ENCODE measurements around the gene DIP2C. TPM values are rescaled to one million over a fixed set of nuclear protein-coding genes. Genes with fewer than 3 reads are reported as not detected.

Gene DIP2C
- total RNA-seq, 1 donor from 2014 or later = 41.6 TPM

DNA sequence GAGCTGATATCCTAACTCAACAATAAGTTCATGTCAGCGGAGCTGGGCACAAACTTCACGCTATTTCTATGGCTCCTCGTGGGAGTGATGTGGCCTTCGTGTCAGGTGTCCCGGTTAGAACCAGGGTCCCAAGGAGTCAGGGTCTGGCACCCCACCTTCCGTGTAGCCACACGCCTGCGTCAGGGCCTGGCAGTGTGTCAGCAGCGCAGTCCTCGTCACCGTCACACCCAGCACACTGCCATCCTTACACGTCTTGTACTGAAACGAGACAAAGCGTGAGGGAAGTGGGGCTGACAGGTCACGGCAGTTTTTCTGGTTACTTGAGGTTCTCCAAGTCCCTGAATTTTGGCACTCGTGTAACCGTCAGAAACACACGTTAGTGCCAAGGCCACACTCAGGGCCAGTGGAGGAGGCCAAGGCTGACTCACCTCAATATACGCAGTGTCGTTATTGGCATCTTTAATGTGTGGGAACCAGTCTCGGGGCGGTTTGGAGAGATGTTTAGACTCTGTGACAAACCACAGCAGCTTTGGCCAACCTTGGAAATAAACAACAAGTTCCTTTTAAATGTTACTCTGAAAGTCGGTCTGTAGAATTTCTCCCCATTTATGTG, 299.5 kb downstream of the DIP2C start:
- DNase-seq (ENCODE audit: low spot score in 2 of 2) (no peak), FAIRE-seq (no peak)

GRCh38 chr10:389261-389790, 300.1 kb downstream of the DIP2C start:
- no peak for DNase-seq (ENCODE audit: low spot score in 2 of 2)
- no peak for FAIRE-seq

DNA sequence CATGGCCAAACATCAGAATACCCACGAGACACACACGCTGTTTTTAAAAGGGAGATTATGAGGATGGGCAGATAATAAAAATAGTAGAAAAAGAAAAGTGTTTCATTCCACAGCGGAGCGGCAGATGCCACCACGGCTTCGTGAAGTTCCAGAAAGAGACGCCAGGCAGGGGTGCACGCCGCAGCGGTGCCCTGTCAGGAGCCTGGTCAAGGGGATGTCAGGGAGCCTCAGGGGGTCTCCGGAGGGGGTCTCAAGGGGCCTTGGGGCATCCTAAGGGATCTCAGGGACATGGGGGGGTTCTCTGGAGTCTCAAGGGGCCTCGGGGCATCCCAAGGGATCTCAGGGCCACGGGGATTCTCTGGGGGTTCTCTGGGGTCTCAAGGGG, 300.8 kb downstream of the DIP2C start:
- FAIRE-seq = no peak
- no peak for DNase-seq (ENCODE audit: low spot score in 2 of 2)

DNA sequence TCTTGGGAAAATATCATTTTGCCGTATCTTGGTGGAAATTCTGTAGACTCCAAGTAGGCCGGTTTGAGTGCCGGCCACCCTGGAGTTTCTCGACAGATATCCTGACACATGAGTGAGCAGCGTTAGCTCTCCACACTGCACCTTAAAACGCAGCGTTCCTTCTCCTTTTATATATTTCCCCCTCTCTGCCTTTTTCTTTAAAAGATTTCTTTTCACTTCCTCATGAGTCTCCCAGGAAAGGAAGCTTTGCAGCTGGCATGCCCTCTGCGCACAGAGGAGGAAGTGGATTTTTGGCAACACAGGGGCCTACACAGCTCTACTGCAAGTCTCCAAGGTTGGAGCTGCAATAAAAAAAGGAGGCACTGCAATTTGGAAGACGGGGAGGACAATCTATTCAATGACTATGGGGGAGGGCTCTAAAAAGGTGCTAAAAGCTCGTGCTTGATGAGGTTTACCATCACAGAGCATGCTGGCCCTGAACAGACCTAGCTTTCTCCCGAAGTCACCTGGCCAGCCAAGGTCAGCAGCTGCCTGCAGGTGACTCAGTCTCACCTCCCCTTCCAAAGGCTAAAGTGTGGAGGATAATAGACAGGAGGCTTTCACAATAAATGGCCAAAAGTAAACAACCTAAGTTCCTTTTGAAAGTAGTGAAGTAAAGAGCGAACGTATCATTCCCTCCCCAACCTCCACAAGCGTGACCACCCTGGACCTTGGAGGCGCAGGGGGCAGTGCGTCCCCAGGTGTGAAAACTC, 301.4 kb downstream of the DIP2C start:
- FAIRE-seq (no peak), DNase-seq (ENCODE audit: low spot score in 2 of 2) (no peak)

GRCh38 chr10:387593-387891, 301.9 kb downstream of the DIP2C start:
- DNase-seq (ENCODE audit: low spot score in 2 of 2) (no peak), FAIRE-seq (no peak)

GRCh38 chr10:386771-387592, 302.5 kb downstream of the DIP2C start:
- FAIRE-seq = no peak
- no peak for DNase-seq (ENCODE audit: low spot score in 2 of 2)

DNA sequence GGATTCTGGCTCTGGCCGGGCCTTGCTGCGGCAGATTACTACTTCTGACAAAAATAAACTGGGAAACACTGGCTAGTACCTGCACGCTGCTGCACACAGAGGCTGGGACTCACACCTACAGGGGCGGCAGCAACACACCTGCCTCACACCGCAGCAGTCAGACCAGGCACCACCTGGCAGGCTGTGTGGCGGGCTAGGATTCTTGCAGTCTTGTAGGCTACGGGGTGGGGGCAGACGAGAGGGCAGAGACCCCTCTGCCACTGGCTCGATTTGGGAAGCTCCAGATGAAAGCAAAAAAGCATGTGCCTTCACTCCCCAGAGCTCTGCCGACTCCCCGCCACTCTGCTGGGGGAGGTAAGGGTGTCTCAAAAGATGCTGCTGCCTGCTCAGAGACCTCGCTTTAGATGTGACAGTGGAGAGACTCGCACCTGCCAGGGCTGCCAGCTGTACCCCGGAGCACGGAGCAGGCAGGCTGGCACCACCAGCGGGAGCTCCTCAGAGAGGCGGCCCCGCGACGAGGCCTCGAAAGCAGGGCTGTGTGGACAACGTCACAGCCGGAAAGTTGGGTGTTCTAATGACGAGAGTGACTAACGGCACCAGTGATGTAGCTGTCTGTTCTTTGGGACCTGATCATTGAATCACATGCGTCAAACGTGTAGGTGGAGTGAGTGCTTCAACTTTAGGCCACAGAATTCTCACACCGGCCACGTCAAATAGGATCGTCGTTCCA, 303.7 kb downstream of the DIP2C start:
- DNase-seq (ENCODE audit: low spot score in 2 of 2) = no peak
- no peak for FAIRE-seq

DNA sequence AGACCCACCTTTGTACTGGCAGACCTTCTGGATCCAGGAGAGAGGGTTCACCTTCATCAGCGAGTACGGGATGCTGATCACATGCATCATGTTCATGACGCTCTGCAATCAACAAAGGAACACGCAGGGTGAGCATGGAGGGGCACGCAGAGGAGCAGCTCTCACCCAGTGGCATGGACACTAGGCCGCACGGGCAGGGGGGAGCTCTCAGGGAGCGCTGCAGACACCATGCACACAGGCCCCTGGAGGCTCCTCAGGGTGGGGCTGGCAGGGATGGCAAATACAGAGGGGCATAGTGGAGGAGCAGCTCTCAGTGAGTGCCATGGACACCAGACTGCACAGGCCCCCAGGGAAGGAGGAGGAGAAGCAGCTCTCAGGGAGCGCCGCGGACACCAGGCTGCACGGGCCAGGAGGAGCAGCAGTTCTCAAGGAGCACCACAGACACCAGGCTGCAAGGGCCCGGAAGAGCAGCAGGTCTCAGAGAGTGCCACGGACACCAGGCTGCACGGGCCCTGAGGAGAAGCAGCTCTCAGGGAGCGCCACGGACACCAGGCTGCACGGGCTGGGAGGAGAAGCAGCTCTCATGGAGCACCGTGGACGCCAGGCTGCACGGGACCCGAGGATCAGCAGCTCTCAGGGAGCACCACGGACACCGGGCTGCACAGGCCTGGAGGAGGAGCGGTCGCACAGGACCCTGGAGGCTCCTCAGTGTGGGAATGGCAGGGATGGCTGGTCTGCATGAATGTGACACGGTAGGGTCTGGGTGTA, 304.7 kb downstream of the DIP2C start:
- FAIRE-seq (no peak), DNase-seq (ENCODE audit: low spot score in 2 of 2) (no peak)

DNA sequence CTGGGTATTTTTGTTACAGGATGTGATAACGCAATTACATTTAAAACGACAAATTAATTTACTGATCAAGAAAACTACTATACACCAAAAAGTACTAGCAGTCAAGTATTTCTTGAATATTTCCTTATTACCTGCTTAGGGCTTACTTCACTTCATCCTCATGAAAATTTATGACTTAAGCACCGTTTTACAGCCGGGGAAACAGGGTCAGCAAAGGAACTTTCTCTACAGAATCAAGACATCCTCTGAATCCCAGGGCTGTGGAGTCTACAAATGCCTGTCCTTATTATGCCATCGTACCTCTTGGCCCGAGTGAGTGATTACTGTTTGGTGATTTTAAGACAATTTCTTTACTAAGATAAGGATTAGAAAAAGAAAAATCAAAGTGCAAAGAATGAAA, 305.9 kb downstream of the DIP2C start:
- DNase-seq (ENCODE audit: low spot score in 2 of 2) = no peak
- no peak for FAIRE-seq

- no peak for DNase-seq (ENCODE audit: low spot score in 2 of 2)
- no peak for FAIRE-seq
Observed at GRCh38 chr10:381805-382204, 307.7 kb downstream of the DIP2C start.

GRCh38 chr10:381346-381745, 308.1 kb downstream of the DIP2C start:
- DNase-seq (ENCODE audit: low spot score in 2 of 2) (no peak), FAIRE-seq (no peak)

- DNase-seq (ENCODE audit: low spot score in 2 of 2) (no peak), FAIRE-seq (no peak)
Observed at GRCh38 chr10:380313-380940, 309.0 kb downstream of the DIP2C start.

- no peak for DNase-seq (ENCODE audit: low spot score in 2 of 2)
- FAIRE-seq = no peak
Observed at GRCh38 chr10:378930-379704, 310.4 kb downstream of the DIP2C start.

DNA sequence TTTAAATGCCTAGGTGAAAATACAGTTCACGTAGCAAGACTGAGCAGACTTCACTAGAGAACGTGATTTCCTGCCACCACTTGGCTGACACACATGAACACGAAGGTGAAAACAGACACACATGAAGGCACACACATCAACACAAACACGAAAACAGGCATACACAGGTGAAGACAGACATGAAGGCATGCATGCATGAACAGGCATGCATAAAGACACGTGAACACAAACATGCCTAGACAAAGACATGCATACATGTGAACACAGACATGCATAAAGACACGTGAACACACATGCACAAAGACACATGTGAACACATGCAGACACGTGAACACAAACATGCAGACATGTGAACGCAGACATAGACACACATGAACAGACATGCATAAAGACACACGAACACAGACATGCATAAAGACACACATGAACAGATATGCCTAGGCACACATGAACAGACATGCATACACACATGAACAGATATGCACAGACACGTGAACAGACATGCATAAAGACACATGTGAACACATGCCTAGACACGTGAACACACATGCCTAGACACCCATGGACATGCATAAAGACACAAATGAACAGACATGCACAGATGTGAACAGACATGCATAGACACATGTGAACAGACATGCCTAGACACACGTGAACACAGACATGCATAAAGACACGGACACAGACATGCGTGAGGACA, 311.1 kb downstream of the DIP2C start:
- DNase-seq (ENCODE audit: low spot score in 2 of 2) = no peak
- no peak for FAIRE-seq

DNA sequence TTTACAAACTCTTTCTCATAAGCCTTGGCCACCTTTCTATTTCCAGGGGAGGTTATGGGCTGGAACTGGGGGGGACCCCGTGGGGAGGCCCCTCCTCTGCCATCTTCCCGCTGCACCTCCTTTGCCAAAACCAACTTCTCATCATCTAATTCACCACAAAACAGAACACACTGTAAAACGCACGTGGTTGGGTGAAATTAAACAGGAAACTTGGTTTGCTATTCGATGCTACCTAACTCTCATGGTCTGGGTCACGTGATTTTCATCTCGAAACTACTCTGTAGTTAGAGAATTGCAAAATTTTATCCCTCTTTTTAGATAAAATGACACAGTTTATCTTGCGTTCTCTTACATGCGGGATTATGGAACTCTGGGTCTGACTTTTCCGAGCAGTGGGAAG, 312.2 kb downstream of the DIP2C start:
- FAIRE-seq (no peak), DNase-seq (ENCODE audit: low spot score in 2 of 2) (no peak)

DNA sequence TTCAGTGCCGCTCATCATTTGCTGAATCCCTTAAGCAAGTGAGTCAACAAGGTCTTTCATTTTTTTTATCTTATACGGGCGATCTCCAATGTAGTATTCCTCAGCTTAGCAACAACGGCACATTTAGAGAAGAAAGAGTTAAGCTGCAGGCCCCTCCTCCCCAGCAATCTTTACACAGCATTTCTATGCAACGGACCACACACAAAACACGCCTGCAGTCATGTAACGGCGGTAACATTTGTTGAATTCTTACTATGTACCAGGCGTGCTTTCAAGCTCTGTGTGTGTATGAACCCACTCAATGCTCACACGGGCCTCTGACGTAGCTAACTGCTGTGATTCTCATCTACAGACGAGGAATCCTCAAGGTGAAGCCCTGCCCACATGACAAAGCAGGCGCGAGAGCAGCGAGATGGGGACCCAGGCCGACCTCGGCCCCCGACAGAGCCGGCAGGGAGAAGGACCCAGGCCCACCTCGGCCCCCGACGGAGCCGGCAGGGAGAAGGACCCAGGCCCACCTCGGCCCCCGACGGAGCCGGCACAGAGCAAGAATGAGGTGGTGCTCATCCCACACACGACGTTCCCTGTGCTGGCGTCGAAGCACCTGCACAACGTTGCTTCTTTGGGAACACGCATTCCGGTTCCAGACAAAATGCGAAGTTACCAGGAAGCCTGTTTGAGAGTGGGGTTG, 313.5 kb downstream of the DIP2C start:
- DNase-seq (ENCODE audit: low spot score in 2 of 2) = no peak
- FAIRE-seq = no peak

GRCh38 chr10:374354-374753, 315.1 kb downstream of the DIP2C start:
- no peak for DNase-seq (ENCODE audit: low spot score in 2 of 2)
- no peak for FAIRE-seq
